AG04450 (cell line): Measurements from ENCODE around the gene PXMP4. TPM values are rescaled to one million over a fixed set of nuclear protein-coding genes. Genes with fewer than 3 reads are reported as not detected.

Source experiments
- CTCF ChIA-PET: fragments of 300-600, 350-600 bp; formaldehyde crosslinking; extraction: SDS; loops from one replicate; lab custom pipeline; 2022; ENCODE audit warnings: antibody characterized with exemption, inconsistent platforms; lab: Charles Lee
- POLR2A ChIA-PET: fragments of 350-600 bp; formaldehyde crosslinking; extraction: SDS; loops from one replicate; lab custom pipeline; 2021; ENCODE audit warnings: antibody characterized with exemption, inconsistent platforms; lab: Yijun Ruan, JAX
- DNase-seq: peaks from one replicate; pipeline ENCODE4 v3.0.0-alpha.2; 2011; ENCODE audit warnings: low read depth, low spot score
- H3K27ac ChIP-seq: one replicate; pipeline ENCODE4 v1.5.1; 2012; ENCODE audit warnings: low read depth, low read length, control low read depth
- H3K27me3 ChIP-seq: one replicate; pipeline ENCODE4 v1.6.0; 2012; ENCODE audit warnings: low read length; ENCODE audit not compliant: control insufficient read depth, insufficient read depth
- H3K4me3 ChIP-seq: 2 replicates; pipeline ENCODE4 v1.5.1; 2011; ENCODE audit warnings: mild to moderate bottlenecking, low read depth, low read length, control low read depth
- H3K9me3 ChIP-seq: 2 replicates; pipeline ENCODE4 v1.5.1; 2012; ENCODE audit warnings: low read length; ENCODE audit not compliant: control insufficient read depth, insufficient read depth
- CTCF ChIP-seq: IDR thresholded peaks from 2 replicates; pipeline ENCODE4 v1.5.1; 2011; ENCODE audit warnings: low read depth, low read length, control low read depth, inconsistent platforms
- polyA plus RNA-seq: library from polyadenylated mRNA; depleted of rRNA; stranded (reverse); fragments of >200 nt; gene quantifications from 2 replicates; pipeline ENCODE4 v1.2.3, GENCODE V29; 2011

The PXMP4 gene
- polyA plus RNA-seq, 1 experiment = 6.0 TPM

DNA sequence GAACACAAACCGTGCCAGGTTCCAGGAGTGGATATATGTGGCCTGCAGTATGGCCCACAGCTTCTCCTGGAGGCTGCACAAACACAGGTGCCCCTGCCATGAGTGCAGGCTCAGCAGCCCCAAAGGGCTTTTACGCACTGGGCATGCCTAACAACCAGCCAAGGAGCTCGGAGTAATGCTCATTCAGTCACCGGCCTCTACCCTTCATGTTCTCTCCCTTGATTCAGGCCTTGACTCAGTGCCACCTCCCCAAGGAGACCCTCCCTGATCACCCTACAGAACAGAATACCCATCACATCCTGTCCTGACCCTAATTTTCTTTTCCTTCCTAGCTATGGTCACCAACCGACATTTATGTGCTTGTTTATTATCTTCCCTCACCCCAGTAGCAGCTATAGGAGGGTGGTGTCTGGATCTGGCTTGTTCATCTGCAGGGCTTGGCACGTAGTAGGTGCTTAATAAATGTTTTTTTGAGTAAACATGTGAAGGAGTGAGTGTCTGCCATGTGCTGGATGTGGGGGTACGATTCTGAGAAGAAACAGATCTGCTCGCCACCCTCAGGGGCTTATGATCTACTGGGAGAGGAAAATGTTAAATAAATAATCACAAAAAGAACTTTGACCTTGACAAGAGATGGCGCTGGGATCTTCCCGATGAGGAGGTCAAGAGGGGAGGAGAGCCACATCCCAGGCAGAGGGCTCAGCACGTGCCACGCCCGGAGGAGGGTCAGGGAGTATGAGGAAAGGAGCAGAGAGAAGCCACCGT is 9.2 kb downstream of the PXMP4 start:
- no peak for TF ChIP-seq CTCF
- no peaks in the 10 kb centered on the region for H3K9me3 ChIP-seq
- DNase-seq = no peak
- no peak overlapping the region for H3K4me3 ChIP-seq
- no peaks in the 10 kb centered on the region for H3K27me3 ChIP-seq
- no peak overlapping the region for H3K27ac ChIP-seq
- CTCF ChIA-PET = no interaction called here
- POLR2A ChIA-PET = no interaction called here

DNA sequence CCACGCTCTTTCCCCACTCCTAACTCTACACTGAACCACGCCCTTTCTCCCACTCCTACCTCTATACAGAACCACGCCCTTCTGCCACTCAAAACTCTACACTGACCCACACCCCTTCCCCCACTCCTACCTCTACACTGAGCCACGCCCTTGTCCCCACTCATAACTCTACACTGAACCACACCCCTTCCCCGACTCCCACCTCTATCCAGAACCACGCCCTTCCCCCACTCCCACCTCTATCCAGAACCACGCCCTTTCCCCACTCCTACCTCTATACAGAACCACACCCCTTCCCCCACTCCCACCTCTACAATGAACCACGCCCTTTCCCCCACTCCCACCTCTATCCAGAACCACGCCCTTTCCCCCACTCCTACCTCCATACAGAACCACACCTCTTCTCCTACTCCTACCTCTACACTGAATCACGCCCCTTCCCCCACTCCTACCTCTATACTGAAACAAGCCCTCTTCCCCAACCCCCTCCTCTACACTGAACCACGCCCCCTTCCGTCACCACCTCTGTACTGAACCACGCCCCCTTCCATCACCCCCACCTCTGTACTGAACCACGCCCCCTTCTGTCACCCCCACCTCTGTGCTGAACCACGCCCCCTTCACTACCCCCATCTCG is 10.1 kb downstream of the PXMP4 start:
- DNase-seq = no peak
- TF ChIP-seq CTCF = no peak
- no peak overlapping the region for H3K27ac ChIP-seq
- H3K9me3 ChIP-seq = no peaks in the 10 kb centered on the region
- POLR2A ChIA-PET = no interaction called here
- H3K4me3 ChIP-seq = no peak overlapping the region
- CTCF ChIA-PET = no interaction called here
- H3K27me3 ChIP-seq = no peaks in the 10 kb centered on the region

DNA sequence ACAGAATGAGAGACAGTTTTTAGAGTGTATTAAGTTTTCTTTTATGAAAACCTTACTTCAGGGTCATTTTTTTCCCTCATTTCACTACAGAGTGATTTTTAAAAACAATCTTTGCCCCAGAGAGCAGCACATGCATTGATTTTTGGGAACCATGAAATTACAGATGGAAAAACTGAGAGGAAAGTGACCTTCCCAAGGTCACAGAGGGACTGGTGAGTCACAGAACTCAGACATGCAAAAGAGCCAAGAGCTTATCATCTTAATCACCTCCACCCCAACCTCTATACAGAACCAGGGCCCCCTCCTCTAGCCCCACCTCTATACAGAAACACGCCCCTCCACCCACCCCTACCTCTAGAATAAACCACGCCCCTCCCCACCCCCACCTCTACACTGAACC is 10.7 kb downstream of the PXMP4 start:
- no peak overlapping the region for H3K27ac ChIP-seq
- POLR2A ChIA-PET = no interaction called here
- CTCF ChIA-PET = no interaction called here
- no peaks in the 10 kb centered on the region for H3K9me3 ChIP-seq
- TF ChIP-seq CTCF = no peak
- H3K27me3 ChIP-seq = no peaks in the 10 kb centered on the region
- no peak for DNase-seq
- no peak overlapping the region for H3K4me3 ChIP-seq

DNA sequence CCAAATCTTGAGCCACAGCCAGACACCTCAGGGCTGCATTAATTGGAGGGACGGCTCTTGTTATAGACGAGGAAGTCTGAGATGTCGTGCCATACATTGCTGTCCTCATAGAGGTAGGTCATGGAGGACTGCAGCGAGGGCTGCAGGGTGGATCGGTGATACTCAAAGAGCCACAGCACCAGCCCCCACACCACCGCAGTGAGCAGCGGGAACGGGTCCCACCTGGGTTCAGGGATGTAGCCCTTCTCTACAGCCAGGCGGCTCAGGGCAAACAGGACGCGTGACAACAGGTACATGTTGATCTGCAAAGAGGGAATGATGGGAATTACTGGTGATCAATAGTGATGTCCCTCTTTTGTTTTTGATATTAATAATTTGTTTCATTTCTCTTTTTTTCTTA is 12.4 kb downstream of the PXMP4 start:
- H3K27me3 ChIP-seq = no peaks in the 10 kb centered on the region
- ChIA-PET POLR2A (no interaction called here), CTCF (no interaction called here)
- no peak overlapping the region for H3K27ac ChIP-seq
- no peak overlapping the region for H3K4me3 ChIP-seq
- no peaks in the 10 kb centered on the region for H3K9me3 ChIP-seq
- no peak for TF ChIP-seq CTCF
- DNase-seq = no peak

DNA sequence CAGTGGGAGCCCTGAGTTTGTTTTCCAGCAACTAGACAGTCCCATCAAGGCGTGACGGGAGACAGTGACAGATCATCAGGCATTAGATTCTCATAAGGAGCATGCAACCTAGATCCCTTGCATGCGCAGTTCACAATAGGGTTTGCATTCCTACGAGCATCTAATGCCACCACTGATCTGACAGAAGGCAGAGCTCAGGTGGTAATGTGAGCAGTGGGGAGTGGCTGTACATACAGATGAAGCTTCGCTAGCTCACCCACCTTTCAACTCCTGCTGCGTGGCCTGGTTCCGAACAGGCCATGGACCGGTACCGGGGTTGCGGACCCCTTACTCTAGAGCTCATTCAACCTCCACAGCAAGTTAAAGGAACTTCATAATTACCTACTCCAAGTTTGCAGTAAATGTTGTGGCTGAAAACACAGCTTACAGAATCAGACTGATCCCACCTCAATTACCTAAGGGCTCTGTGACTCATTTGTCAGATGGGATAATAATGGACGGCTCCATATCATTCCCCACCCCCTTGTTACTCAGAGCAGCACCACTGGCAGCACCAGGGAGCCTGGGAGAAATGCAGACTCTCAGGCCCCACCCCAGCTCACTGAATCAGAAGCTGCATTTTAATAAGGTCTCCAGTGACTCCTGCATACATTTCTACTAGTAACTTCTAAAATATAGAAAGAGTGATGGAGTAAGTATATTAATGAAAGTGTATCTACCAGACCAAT is 15.7 kb downstream of the PXMP4 start:
- Histone ChIP-seq H3K9me3 (peaks cover 8% of the 10 kb centered on the region; the same call in 1 of the 2 replicates), H3K27ac (no peak overlapping the region), H3K27me3 (no peaks in the 10 kb centered on the region), H3K4me3 (no peak overlapping the region)
- ChIA-PET CTCF (no interaction called here), POLR2A (no interaction called here)
- no peak for TF ChIP-seq CTCF
- DNase-seq = no peak
